ENCODE measurements around the gene GPR35. TPM values are rescaled to one million over a fixed set of nuclear protein-coding genes. Genes with fewer than 3 reads are reported as not detected.

The GPR35 gene
- total RNA-seq, 1 donor from 2014 or later = 0.82 TPM

DNA sequence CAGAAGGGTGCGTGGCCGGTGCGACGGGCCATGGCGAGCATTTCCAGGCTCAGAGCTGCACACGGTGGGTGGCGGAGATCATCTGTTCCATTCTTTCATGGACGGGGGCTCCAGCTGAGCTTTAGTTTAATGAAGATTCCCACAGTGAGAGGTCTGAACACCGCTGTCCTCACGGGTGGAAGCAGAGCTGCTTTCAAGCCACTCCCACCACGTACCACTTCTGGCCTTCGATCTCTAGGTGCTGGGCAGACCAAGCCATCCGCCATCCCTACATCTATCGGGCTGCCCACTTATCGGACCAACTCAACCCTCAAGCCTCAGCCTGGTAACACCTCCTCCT is 18.5 kb downstream of the GPR35 start:
- no peak for FAIRE-seq
- Mint-ChIP-seq H3K27me3 (ENCODE audit: low read depth, unreplicated experiment) (peaks cover 44% of the 10 kb centered on the region), H3K27ac (ENCODE audit: unreplicated experiment) (no peak overlapping the region), H3K4me3 (ENCODE audit: unreplicated experiment) (no peak overlapping the region), H3K36me3 (ENCODE audit: low read depth, unreplicated experiment) (no peaks in the 10 kb centered on the region), H3K9me3 (ENCODE audit: unreplicated experiment) (peaks cover 2% of the 10 kb centered on the region), H3K4me1 (ENCODE audit: low read depth, unreplicated experiment) (no peaks in the 10 kb centered on the region)
- no peak overlapping the region for H3K4me3 ChIP-seq (ENCODE audit: insufficient read depth, low read depth, low read length)
- no peaks in the 10 kb centered on the region for H3K9me3 ChIP-seq (ENCODE audit: insufficient read depth, low read depth, low read length)
- H4K20me1 ChIP-seq (ENCODE audit: insufficient read depth, low read length) = no peaks in the 10 kb centered on the region
- peaks cover 15% of the 10 kb centered on the region for H3K27me3 ChIP-seq (ENCODE audit: insufficient read depth, low read length)
- no peak overlapping the region for H3K9ac ChIP-seq (ENCODE audit: low read length)
- no peaks in the 10 kb centered on the region for H3K79me2 ChIP-seq (ENCODE audit: insufficient read depth, low read length)
- no peak for DNase-seq (ENCODE audit: low read depth)
- TF ChIP-seq EZH2 (IDR thresholded peaks at IDR 0.05; ENCODE audit: insufficient read depth, low read length) = no peak
- TF ChIP-seq, protein P1, sequence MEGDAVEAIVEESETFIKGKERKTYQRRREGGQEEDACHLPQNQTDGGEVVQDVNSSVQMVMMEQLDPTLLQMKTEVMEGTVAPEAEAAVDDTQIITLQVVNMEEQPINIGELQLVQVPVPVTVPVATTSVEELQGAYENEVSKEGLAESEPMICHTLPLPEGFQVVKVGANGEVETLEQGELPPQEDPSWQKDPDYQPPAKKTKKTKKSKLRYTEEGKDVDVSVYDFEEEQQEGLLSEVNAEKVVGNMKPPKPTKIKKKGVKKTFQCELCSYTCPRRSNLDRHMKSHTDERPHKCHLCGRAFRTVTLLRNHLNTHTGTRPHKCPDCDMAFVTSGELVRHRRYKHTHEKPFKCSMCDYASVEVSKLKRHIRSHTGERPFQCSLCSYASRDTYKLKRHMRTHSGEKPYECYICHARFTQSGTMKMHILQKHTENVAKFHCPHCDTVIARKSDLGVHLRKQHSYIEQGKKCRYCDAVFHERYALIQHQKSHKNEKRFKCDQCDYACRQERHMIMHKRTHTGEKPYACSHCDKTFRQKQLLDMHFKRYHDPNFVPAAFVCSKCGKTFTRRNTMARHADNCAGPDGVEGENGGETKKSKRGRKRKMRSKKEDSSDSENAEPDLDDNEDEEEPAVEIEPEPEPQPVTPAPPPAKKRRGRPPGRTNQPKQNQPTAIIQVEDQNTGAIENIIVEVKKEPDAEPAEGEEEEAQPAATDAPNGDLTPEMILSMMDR (IDR thresholded peaks at IDR 0.05; ENCODE audit: insufficient read depth, low read depth, low read length) = no peak
- no peaks in the 10 kb centered on the region for H3K4me1 ChIP-seq (ENCODE audit: insufficient read depth, low read length)
- no peaks in the 10 kb centered on the region for H3K36me3 ChIP-seq (ENCODE audit: insufficient read depth, low read length)
- no peak overlapping the region for H2AFZ ChIP-seq (ENCODE audit: low read depth, low read length)
- H3K27ac ChIP-seq (ENCODE audit: low read depth, low read length) = no peak overlapping the region
- no peak overlapping the region for H3K4me2 ChIP-seq (ENCODE audit: low read length)

DNA sequence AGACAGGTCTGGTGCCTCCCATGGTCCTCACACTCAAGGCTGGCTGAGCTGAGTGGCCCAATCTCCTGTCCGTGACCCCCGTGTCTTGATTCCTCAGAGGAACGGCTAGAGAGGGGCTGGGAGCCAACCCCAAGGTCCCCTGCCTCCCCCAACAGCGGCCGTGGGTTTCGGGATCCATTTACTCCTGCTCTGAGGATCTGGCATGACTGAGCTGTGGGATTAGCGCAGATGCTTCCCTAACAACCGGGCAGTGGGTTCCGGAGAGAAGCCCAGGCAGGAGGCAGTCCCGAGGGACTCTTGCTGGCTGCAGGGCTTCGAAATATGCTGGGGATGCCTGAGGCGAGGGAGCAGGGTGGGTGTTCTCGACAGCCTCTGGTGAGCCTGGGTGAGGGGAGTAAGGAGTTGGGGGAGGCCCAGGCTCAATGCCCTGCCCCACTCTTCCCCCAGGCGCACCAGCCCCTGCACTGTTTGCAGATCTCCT is 18.9 kb downstream of the GPR35 start:
- no peaks in the 10 kb centered on the region for H3K79me2 ChIP-seq (ENCODE audit: insufficient read depth, low read length)
- H3K27me3 ChIP-seq (ENCODE audit: insufficient read depth, low read length) = peaks cover 18% of the 10 kb centered on the region
- Mint-ChIP-seq H3K27me3 (ENCODE audit: low read depth, unreplicated experiment) (peaks cover 44% of the 10 kb centered on the region), H3K27ac (ENCODE audit: unreplicated experiment) (no peak overlapping the region), H3K36me3 (ENCODE audit: low read depth, unreplicated experiment) (no peaks in the 10 kb centered on the region), H3K4me1 (ENCODE audit: low read depth, unreplicated experiment) (no peaks in the 10 kb centered on the region), H3K9me3 (ENCODE audit: unreplicated experiment) (no peaks in the 10 kb centered on the region), H3K4me3 (ENCODE audit: unreplicated experiment) (no peak overlapping the region)
- no peak overlapping the region for H3K4me2 ChIP-seq (ENCODE audit: low read length)
- no peak for DNase-seq (ENCODE audit: low read depth)
- no peak overlapping the region for H2AFZ ChIP-seq (ENCODE audit: low read depth, low read length)
- TF ChIP-seq, protein P1 (IDR thresholded peaks at IDR 0.05; ENCODE audit: insufficient read depth, low read depth, low read length) = no peak
- TF ChIP-seq EZH2 (IDR thresholded peaks at IDR 0.05; ENCODE audit: insufficient read depth, low read length) = no peak
- no peak overlapping the region for H3K27ac ChIP-seq (ENCODE audit: low read depth, low read length)
- no peaks in the 10 kb centered on the region for H3K4me1 ChIP-seq (ENCODE audit: insufficient read depth, low read length)
- no peaks in the 10 kb centered on the region for H3K9me3 ChIP-seq (ENCODE audit: insufficient read depth, low read depth, low read length)
- no peaks in the 10 kb centered on the region for H3K36me3 ChIP-seq (ENCODE audit: insufficient read depth, low read length)
- no peak overlapping the region for H3K9ac ChIP-seq (ENCODE audit: low read length)
- no peaks in the 10 kb centered on the region for H4K20me1 ChIP-seq (ENCODE audit: insufficient read depth, low read length)
- no peak overlapping the region for H3K4me3 ChIP-seq (ENCODE audit: insufficient read depth, low read depth, low read length)
- FAIRE-seq = no peak

DNA sequence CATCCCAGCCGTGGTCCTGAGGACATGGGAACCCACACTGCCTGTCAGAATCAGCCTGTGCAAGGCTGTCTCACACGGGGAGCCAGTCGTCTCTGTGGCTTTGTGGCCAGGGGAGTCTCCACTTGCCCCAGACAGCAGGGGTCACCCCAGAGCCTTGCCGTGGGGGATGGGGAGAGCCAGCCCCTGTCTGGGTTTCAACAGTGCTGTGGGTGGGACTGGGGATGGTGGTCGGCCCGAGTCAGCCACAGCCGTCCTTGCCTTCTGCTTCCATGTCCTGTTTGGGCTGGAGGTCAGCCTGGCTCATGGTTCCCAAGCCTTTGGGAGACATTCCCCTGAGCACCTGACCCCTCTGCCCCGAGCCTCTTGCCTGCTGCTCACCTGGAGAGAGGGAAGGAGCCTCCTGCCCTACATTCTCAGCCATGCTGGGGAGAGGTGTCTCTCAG is 19.6 kb downstream of the GPR35 start:
- H3K27ac ChIP-seq (ENCODE audit: low read depth, low read length) = no peak overlapping the region
- Mint-ChIP-seq H3K27me3 (ENCODE audit: low read depth, unreplicated experiment) (peaks cover 48% of the 10 kb centered on the region), H3K9me3 (ENCODE audit: unreplicated experiment) (no peaks in the 10 kb centered on the region), H3K4me1 (ENCODE audit: low read depth, unreplicated experiment) (no peaks in the 10 kb centered on the region), H3K27ac (ENCODE audit: unreplicated experiment) (no peak overlapping the region), H3K36me3 (ENCODE audit: low read depth, unreplicated experiment) (no peaks in the 10 kb centered on the region), H3K4me3 (ENCODE audit: unreplicated experiment) (no peak overlapping the region)
- FAIRE-seq (no peak), DNase-seq (ENCODE audit: low read depth) (no peak)
- no peak overlapping the region for H2AFZ ChIP-seq (ENCODE audit: low read depth, low read length)
- peaks cover 19% of the 10 kb centered on the region for H3K27me3 ChIP-seq (ENCODE audit: insufficient read depth, low read length)
- H3K4me1 ChIP-seq (ENCODE audit: insufficient read depth, low read length) = no peaks in the 10 kb centered on the region
- no peaks in the 10 kb centered on the region for H3K36me3 ChIP-seq (ENCODE audit: insufficient read depth, low read length)
- H3K4me2 ChIP-seq (ENCODE audit: low read length) = no peak overlapping the region
- no peaks in the 10 kb centered on the region for H3K9me3 ChIP-seq (ENCODE audit: insufficient read depth, low read depth, low read length)
- TF ChIP-seq, protein P1 (IDR thresholded peaks at IDR 0.05; ENCODE audit: insufficient read depth, low read depth, low read length) = no peak
- TF ChIP-seq EZH2 (IDR thresholded peaks at IDR 0.05; ENCODE audit: insufficient read depth, low read length) = no peak
- H4K20me1 ChIP-seq (ENCODE audit: insufficient read depth, low read length) = no peaks in the 10 kb centered on the region
- no peak overlapping the region for H3K4me3 ChIP-seq (ENCODE audit: insufficient read depth, low read depth, low read length)
- no peaks in the 10 kb centered on the region for H3K79me2 ChIP-seq (ENCODE audit: insufficient read depth, low read length)
- no peak overlapping the region for H3K9ac ChIP-seq (ENCODE audit: low read length)
